ENCODE data around the gene DHX35. TPM values are rescaled to one million over a fixed set of nuclear protein-coding genes. Genes with fewer than 3 reads are reported as not detected.

The DHX35 gene
- total and polyA plus RNA-seq, 2 of the 8 experiments (the other 6 are each of a cell fraction or from before 2014, with no cell fraction given): 21.9 to 27.7 TPM

DNA sequence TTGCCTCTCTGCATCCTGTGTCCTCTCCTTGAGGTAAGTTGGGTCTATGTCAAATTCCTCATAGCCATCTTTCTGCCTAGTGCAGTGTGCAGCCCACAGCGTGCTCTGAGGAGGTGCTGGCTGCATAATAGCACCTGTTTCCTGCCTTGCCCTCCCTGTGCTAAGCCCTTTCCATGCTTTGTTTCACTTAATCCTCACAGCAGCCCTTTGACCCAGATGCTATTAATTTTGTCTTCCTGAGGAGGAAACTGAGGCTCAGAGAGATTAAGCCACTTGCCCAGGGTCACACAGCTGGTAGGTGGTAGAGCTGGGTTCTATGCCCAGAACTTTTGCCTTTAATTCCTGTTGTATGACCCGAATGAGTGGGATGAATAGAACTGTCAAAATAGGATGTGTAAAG lies 22.5 kb upstream of the DHX35 start (continued):
- TF ChIP-seq JUND (IDR thresholded peaks at IDR 0.05; ENCODE audit: low read length) (no peak), KDM5A (IDR thresholded peaks at IDR 0.05; ENCODE audit: low read length) (no peak), POLR2A (IDR thresholded peaks at IDR 0.05; ENCODE audit: control extremely low read depth in 1 of 2, low read depth in 2 of 2, low read length in 2 of 2) (no peak), SAP30 (IDR thresholded peaks at IDR 0.05; ENCODE audit: insufficient read depth, insufficient replicate concordance, low read length) (no peak), SP1 (IDR thresholded peaks at IDR 0.05; ENCODE audit: low read depth, low read length) (no peak)
